GM12874 (cell line): Measurements from ENCODE around the gene FGF12.

Experiments used
- CTCF ChIP-seq: IDR thresholded peaks from 2 replicates; pipeline ENCODE4 v1.5.1; 2011; ENCODE audit warnings: low read depth, mild to moderate bottlenecking, control low read depth, low read length, moderate library complexity; ENCODE audit not compliant: insufficient read depth

Gene FGF12

GRCh38 chr3:192444791-192445106 is 282.6 kb downstream of the FGF12 start:
- no peak for TF ChIP-seq CTCF

- peak; percentile 94 for TF ChIP-seq CTCF
Observed at GRCh38 chr3:192444096-192444790, 283.1 kb downstream of the FGF12 start.

DNA sequence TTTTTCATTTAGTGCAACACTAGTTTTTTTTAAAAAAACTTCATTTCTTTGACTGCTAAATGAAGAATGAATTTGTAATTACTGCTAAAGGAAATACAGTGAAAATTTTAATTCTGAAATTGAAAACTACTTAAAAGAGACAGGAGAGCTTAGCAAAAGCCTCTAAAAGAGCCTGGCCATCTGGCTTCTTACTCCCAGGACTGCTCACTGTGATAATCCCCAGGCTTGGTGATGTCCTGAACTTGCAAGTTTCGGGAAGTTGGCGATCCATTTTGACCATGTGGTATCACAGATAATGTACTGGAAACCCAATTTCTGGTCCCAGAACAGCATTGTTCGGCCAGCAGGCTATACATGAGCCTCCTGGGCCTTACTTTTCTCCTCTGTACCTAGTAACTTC is 292.1 kb downstream of the FGF12 start:
- no peak for TF ChIP-seq CTCF

- TF ChIP-seq CTCF: no peak
Observed at GRCh38 chr3:192434186-192434585, 293.2 kb downstream of the FGF12 start.

DNA sequence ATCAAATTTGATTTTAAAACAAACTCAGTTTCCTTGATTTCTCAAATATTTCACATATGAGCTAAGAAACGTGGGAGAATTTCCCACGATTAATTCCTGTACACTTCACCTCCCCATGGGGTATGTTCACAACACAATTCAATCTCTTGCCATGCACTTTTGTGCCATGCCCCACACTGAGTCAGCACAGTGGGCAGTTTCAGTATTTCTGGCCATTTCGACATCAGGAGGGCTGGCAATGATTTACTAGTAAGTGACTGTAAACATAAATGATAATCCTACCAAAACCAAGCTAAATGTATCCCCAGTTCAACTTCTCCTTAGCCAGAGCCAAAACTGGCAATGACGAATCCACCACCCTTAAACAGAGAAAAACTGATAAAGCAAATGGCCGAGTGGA is 293.6 kb downstream of the FGF12 start:
- TF ChIP-seq CTCF: no peak

- TF ChIP-seq CTCF: no peak
Observed at GRCh38 chr3:192422997-192423342, 304.4 kb downstream of the FGF12 start.

GRCh38 chr3:192422321-192422996 is 304.9 kb downstream of the FGF12 start:
- TF ChIP-seq CTCF: no peak
